HG03196 (cell line): ENCODE measurements around the gene HJURP.

Experiments used
- ATAC-seq: cut with Tn5 transposase; IDR thresholded peaks from one replicate; pipeline ENCODE4 v1.9.1; 2021; ENCODE audit not compliant: unreplicated experiment

HJURP gene

GRCh38 chr2:233794128-233794658, 60.1 kb downstream of the HJURP start:
- ATAC-seq = no peak

- no peak for ATAC-seq
These were observed 60.7 kb downstream of the HJURP start for GRCh38 chr2:233793465-233794127.

- no peak for ATAC-seq
These were observed 61.6 kb downstream of the HJURP start for GRCh38 chr2:233792720-233793119.

- no peak for ATAC-seq
These were observed 62.4 kb downstream of the HJURP start for GRCh38 chr2:233791883-233792329.

- ATAC-seq = no peak
These were observed 63.0 kb downstream of the HJURP start for GRCh38 chr2:233791151-233791882.

- ATAC-seq = no peak
These were observed 64.8 kb downstream of the HJURP start for GRCh38 chr2:233789554-233789953.
